ENCODE data around the gene EHD4.

EHD4 gene

DNA sequence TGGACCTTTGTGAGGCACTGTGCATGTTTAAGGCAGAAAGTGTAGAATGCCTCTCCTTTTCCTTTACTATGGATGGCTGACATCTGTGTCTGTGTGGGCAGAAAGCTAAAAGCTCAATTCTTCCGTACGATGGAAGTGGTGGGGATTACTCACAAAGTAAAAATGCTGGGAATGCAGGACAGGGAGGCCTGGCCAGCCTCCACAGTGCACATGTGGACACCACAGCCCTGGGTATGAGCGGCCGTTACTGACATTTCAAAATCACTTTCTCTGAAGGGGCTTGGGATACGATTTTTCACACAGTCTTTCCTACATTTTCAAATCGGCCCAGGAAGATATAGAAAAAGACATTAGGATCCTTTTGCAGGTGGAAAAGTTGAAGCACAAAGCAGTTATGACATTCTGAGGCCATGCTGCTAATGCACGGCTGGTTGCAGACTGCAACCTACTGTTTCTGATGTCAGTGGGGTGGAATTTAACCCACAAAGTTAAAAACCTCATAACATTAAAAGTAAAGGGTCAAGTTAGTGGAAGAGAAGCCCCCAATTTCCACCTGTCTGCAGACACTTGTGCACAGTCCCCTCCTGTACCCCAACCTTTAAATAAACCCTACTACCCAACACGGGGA, 27.9 kb downstream of the EHD4 start:
- DNase-seq, result no peak
- in situ Hi-C loops (cut with MboI; ENCODE audit: low pct_unique_long_range_greater_than_20kb, low sequenced_read_pairs), result no loop called here

DNA sequence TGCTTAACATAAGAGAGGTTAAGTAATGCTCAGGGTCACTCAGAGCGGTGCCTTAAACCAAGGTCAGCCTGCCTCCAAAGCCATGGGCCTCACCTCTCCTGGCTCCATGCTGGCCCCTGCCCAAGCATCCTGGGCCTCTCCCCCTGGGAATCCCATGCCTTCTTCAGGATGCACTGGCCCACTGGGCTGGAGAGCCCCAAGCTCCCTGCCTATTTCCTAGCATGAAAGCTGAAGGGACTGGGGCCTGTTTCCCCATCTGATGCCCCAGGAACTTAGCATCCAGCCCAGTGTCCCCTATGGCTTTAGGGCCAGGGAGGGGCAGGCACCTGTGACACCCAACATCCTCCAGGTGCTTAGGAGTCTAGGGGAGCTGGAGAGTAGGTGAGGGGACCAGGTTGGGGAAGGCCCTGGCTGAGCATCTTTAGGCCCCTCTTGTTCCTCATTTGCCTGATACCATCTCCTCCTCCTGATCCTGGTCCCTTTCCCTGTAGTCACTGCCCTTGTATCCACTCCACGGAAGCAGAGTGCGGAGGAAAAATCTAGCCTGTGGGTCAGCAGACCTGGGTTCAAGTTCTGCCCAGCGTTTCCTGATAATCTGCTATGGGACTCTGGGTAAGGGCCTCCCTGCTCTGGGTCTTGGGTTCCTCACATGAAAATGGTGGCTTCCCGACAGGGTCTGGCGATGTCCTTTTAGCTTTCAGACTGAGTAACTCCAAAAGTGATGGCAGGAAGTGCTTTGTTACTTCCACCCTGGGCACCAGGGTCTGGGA, 28.6 kb downstream of the EHD4 start:
- in situ Hi-C loops (cut with MboI; ENCODE audit: low pct_unique_long_range_greater_than_20kb, low sequenced_read_pairs), result no loop called here
- no peak for DNase-seq

DNA sequence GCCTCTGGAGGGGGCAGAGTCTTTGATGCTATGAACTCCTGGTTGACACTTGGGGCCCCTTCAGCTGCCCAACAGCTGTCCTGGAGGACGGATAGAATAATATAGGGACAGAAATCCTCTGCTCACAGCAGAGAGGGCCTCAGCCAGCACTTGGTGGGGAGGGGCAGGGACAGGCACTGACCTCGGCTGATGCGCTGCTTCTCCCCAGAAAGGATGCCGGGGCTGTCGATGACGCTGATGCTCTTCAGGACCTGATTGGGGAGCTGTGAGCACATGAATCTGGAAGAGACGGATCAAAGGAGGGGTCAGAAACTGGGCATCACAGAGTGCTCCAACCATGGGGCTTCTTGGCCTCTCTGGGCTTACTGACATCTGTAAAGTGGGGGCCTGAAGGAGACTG, 29.5 kb downstream of the EHD4 start:
- no peak for DNase-seq
- in situ Hi-C loops (cut with MboI; ENCODE audit: low pct_unique_long_range_greater_than_20kb, low sequenced_read_pairs), result no loop called here

DNA sequence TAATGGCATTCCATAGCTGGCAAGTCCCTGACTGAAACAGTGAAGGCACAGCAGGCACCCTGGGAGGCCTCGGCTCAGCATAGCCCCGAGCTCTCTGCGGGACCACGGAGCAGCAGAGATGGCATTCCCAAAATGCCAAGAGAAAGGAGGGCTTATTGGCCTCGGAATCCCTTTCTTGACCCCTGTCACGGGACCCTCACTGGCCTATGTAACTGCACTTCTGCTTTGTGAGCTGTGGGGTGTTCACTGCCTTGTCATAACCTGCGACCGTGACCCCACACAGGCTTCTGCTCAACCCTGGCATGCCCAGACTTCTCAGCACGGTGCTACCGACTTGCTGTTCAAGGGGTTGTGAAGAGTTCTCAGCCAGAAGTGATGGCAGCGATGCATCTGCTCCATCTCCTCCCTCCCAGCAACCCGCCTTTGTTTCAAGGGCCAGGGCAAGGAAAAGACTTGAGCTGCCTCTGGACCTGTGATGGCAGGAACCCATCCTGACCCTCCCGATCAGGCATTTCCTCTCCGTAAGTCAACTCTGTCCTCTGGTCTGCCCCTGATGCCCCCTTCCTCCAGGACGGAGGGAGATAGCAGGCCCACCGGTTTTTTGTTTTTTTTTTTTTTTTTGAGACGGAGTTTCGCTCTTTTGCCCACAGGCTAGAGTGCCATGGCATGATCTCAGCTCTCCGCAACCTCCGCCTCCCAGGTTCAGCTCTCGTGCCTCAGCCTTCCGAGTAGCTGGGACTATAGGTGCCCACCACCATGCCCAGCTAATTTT, 30.5 kb downstream of the EHD4 start:
- in situ Hi-C loops (cut with MboI; ENCODE audit: low pct_unique_long_range_greater_than_20kb, low sequenced_read_pairs), result no loop called here
- no peak for DNase-seq

DNA sequence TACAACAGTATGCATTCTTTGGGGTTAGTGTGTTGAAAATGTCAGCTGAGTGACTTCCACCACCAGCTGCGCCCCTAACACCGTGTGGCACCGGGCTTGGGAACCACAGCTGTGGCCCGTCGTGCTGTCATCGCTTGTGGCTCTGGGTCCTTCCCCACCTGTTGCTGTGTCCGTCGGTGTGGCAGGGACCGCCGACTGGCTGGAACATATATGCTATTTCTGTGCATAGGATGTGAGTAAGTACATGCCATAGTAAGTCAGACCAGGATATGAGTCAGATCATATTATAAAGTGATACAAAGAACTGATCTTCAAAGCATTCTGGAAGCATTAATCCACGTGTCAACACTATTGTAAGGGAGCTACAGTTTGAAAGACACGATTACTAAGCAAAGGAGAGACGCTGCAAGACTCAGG, 31.9 kb downstream of the EHD4 start:
- no peak for DNase-seq
- in situ Hi-C loops (cut with MboI; ENCODE audit: low pct_unique_long_range_greater_than_20kb, low sequenced_read_pairs), result no loop called here

DNA sequence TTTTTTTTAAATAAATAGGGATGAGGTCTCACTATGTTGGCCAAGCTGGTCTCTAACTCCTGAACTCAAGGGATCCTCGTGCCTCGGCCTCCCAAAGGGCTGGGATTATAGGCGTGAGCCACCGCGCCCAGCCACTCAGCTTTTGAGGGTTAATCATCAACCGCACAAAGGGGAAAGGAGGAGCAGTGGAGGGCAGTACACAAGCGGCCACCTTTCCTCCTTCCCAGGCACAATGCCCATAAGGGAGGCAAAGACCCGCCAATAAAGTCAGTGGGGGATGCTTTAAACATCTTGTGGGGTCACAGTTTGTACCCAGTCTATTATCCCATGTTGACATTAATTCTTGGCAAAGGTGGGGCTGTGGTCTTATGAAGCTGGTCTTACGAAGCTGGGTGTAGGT, 32.4 kb downstream of the EHD4 start:
- DNase-seq, result no peak
- in situ Hi-C loops (cut with MboI; ENCODE audit: low pct_unique_long_range_greater_than_20kb, low sequenced_read_pairs), result no loop called here

DNA sequence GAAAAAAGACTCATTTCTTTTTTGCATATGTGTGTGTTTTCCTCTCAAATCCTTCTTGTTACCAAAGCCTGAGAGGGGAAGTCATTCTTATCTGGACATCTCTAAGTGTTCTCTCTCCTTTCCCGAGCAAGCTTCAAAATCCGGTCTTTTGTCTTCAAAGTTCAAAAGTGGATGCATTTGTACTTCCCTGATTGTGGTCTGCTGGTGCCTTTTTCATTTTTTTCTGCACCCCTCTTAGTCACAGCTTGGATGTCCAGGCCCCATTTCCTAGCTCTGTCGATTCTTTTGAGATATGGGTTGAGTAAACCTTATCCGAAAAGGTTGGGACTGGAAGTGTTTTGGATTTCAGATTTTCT, 34.8 kb downstream of the EHD4 start:
- no peak for DNase-seq
- in situ Hi-C loops (cut with MboI; ENCODE audit: low pct_unique_long_range_greater_than_20kb, low sequenced_read_pairs), result no loop called here

DNA sequence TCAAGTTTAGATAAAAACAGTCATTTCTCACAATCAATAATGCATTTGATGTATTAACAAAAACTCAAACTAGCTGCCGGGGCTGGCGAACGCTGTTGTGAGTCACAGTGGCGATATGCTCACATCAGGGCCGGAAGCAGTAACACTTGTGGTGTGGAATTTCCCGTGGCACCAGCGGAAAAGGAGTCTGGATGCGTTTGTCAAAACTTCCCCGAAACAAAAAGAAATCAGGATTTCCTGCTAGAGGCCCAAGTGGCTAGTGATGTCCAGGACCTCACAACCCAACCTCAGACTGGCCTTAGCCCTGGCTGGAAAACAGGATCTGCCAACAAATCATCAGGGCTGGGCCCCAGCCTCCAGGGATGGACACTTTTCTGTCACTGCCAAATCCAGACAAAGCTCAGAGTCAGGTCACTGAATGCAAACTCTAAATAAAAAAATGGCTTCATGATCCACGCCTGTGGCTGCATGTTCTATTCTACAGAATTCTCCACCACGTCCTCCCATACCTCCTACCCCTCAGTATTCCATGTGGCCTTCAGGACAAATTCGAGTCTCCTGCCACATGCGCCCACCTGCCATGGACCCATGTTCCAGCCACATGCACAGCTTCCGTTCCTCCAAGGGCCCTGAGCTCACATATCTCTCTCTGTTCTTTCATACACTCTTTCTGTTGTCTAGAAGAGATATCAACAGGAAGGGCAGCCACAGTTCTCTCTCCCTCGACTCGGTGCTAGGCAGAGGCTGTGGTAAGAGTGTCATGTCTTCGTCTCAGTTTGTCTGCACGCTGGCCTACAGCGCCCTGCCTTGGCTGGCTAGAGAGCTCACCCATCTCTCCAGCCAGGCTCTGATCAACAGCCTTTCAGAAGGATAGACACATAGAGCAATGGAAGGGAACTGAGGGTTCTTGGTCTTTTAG, 35.4 kb downstream of the EHD4 start:
- in situ Hi-C loops (cut with MboI; ENCODE audit: low pct_unique_long_range_greater_than_20kb, low sequenced_read_pairs), result no loop called here
- DNase-seq, result peak; percentile 65

DNA sequence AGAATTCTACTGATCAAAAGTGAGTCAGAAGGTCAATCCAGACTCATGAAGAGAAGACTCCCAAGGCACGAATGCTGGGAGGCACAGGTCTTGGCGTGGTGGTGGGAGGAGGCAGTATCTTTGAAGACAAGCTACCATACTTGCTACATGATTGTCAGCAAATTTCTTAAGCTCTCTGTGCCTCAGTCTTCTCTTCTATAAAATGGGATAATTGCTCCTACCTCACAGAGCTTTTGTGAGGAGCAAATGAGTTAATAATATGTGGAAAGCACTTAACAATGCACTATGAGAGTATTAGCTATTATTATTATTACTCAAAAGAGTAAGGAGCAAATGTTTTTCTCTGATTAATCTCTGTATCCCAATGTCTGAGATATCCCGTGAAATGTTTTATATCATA, 36.2 kb downstream of the EHD4 start:
- DNase-seq, result no peak
- in situ Hi-C loops (cut with MboI; ENCODE audit: low pct_unique_long_range_greater_than_20kb, low sequenced_read_pairs), result no loop called here

DNA sequence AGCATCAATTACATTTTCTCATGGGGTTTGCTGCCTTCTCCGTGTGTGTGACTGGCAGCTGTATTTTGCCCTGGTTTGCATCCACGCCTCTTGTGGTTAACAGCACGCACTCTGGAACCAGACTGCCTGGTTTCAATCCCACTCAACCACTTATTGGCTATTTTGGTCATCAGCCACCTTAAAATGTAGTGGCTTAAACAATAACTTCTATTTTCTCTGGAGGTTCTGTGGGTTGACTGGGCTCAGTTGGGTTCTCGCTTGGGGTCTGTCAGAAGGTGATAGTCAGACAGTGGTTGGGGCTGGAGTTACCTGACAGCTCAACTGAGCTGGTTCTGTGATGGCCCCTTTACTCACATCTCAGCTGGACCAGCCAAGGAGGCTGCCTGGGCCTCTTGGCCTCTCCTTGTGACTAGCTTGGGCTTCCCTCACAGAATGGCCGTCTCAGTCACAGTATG, 36.8 kb downstream of the EHD4 start:
- DNase-seq, result no peak
- in situ Hi-C loops (cut with MboI; ENCODE audit: low pct_unique_long_range_greater_than_20kb, low sequenced_read_pairs), result no loop called here

DNA sequence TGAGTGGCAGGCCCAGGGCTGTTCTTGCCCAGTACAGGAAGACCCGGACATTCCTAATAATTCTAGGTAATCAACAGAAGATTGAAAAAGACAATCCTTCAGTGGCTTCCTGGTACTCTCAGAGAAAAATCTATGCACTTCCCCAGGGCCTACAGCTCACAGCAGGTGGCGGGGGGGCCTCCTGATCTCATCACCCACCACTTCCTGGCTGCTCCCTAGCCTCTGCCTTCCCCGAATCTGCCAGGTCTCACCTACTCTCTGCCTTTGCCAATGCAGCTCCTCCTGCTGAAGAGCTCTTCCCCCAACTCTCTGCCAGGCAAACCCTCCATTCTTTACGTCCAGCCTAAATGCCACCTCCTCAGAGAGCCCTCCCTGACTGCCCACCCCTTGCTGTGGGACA, 37.5 kb downstream of the EHD4 start:
- DNase-seq, result peak; percentile 51
- in situ Hi-C loops (cut with MboI; ENCODE audit: low pct_unique_long_range_greater_than_20kb, low sequenced_read_pairs), result no loop called here

DNA sequence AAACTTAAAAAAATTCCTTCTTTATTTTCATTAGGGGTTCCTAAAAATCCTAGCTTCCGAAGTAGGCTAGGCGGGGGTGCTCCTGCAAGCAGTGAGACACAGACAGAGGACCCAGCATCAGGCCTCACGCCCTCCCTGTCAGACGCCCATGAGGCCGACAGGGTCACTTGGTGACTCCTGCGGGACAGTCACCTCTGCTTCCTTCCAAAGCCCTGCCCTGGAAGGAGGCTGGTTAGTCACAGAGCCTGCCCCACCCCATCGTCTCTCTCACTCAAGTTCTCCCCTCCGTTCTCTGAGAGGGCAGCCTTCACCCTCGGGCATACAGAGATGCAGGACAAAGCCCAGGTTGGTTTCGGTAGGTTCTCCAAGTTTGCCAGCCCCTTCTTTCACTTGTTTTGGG, 38.6 kb downstream of the EHD4 start:
- DNase-seq, result no peak
- in situ Hi-C loops (cut with MboI; ENCODE audit: low pct_unique_long_range_greater_than_20kb, low sequenced_read_pairs), result no loop called here

DNA sequence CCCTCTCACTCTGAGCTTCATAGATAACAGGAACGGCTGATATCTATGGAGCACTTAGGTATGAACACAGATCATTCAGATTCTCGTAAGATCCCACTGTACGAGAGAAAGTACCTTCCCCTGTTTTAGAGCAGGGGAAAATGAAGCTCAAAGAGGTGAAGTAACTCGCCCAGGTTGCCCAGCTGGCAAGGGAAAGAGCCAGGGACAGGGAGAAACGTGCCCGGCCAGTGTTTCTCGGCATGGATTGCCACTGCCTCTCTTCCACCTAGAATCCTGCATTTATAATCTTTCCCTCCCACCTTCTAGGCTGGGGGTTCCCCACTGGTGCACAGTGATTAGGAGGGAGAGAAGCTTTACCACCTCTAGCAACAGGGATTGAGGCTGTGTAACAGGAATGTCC, 39.0 kb downstream of the EHD4 start:
- no peak for DNase-seq
- in situ Hi-C loops (cut with MboI; ENCODE audit: low pct_unique_long_range_greater_than_20kb, low sequenced_read_pairs), result no loop called here

DNA sequence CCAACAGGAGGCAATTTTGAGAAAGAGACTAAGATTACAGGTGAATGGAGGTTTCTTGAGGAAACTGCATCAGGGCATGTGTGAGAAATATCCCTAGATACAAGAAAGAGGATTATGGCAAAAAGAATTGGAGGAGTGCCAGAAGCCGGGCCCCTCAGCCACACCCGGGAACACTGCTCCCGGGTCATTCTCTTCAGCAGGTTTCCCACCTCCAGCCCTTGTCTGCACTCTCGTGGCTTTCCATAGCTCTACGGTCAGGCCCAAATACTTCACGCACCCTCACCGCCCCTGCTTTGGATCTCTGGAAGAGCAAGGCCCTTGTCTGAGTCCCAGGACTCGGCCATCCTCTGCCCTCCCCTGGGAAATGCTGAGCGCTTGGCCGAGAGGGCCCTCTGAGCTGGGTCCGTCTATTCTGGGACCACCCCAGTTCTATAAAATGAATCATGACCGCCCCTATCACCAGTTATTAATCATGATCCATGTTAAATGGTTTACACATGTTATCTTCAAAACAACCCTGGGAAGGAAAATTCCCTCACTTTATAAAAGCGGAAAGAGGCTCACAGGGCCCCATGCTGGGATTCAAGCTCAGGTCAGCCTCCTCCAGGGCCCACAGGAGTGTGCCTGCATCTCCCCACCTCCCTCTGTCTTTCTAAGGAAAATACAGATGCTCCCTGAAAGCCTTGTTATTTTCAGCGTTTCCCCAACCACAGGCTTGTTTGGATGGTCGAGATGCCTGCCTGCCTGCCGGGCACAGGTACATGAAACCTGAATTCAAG, 39.7 kb downstream of the EHD4 start:
- no peak for DNase-seq
- in situ Hi-C loops (cut with MboI; ENCODE audit: low pct_unique_long_range_greater_than_20kb, low sequenced_read_pairs), result no loop called here

DNA sequence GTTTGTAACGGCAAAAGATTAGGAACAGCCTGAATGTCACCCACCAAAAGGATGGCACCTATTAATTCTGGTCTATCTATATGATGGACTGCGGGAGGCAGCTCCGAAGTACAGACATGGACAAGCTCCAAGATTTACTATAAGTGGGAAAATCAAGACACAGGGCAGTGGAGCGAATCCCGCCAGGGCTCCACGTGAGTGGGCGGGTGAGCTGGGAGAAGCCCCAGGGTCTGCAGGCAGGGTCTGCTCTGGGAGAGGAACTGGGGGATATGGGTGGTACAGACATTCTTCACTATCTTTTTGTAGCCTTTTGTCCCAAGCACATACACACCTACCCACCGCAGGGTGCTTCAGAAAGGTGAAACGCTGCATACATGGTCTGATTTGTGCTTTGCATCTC, 40.3 kb downstream of the EHD4 start:
- in situ Hi-C loops (cut with MboI; ENCODE audit: low pct_unique_long_range_greater_than_20kb, low sequenced_read_pairs), result no loop called here
- DNase-seq, result no peak

DNA sequence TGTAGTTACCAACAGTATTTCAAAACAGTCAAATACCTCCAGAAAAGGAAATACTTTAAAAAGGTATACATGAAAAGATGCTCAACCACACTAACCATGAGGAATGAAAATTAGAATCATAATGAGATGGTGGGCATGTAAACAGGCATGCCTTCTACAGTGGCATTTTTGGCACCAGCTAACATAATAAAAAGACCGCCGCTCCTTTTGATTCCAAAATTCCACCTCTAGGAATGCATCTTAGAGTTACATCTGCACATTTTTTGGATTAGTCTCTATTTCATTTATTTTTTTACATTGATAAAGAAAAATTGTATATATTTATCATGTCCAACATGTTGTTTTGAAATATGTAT, 41.5 kb downstream of the EHD4 start:
- in situ Hi-C loops (cut with MboI; ENCODE audit: low pct_unique_long_range_greater_than_20kb, low sequenced_read_pairs), result no loop called here
- no peak for DNase-seq

DNA sequence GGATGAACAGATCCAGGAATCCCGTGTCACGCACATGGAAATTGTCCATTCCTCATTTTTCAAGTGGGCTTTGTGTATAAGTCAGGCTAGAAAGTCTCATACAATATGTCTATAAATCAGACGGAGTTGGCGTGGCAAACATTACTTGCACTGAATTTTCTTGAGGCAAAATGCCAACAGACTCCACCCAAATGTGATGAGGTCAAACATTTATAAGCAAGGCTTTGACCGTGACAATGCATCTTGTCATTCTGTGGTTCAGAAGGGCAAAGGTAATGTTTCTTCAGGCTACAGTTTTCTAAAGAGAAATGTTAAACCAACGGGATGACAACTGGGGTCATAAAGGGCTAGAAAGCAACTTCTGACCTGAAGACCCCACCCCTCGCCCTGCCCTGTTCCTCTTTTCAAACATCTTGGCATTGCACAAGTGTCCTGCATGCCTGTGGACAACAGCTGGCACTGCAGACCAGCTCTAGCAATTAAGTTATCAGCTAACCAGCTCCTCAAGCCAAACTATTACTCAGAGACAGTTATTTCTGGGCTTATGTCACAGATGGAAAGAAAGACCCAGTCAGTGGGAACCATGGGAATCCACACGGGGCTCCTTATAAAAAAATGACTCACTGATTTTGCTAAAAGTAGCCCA, 42.0 kb downstream of the EHD4 start:
- in situ Hi-C loops (cut with MboI; ENCODE audit: low pct_unique_long_range_greater_than_20kb, low sequenced_read_pairs), result no loop called here
- no peak for DNase-seq

All from KBM-7 (cell line).